Panc1 (cell line): ENCODE results near the gene ATXN7.

ENCODE experiments used
- CTCF ChIP-seq: fragments of 450-650 bp; IDR thresholded peaks from 2 replicates; pipeline ENCODE4 v1.5.1; 2017; ENCODE audit warnings: mild to moderate bottlenecking
- POLR2AphosphoS5 ChIP-seq: IDR thresholded peaks from 2 replicates; pipeline ENCODE4 v1.6.1; 2012; ENCODE audit warnings: mild to moderate bottlenecking, low read depth, low read length, moderate library complexity

- TF ChIP-seq CTCF (no peak), POLR2AphosphoS5 (no peak)
Observed at GRCh38 chr3:63892773-63893352, 29.2 kb downstream of the ATXN7 start.
